Endothelial cell (in vitro differentiated cells): ENCODE results near the gene MORC1. TPM values are rescaled to one million over a fixed set of nuclear protein-coding genes. Genes with fewer than 3 reads are reported as not detected.

ENCODE experiments used
- DNase-seq: peaks from one replicate; pipeline ENCODE4 v3.0.0; 2021; ENCODE audit warnings: low spot score
- H3K27ac Mint-ChIP-seq: one replicate; pipeline ENCODE4 v1.8.0; 2021; ENCODE audit warnings: mixed read lengths, inconsistent platforms; ENCODE audit not compliant: unreplicated experiment
- H3K27me3 Mint-ChIP-seq: one replicate; pipeline ENCODE4 v1.8.0; 2021; ENCODE audit warnings: mild to moderate bottlenecking, moderate library complexity, mixed read lengths, inconsistent platforms; ENCODE audit not compliant: unreplicated experiment
- H3K36me3 Mint-ChIP-seq: one replicate; pipeline ENCODE4 v1.8.0; 2021; ENCODE audit warnings: mild to moderate bottlenecking, low read depth, mixed read lengths, inconsistent platforms; ENCODE audit not compliant: unreplicated experiment
- H3K4me1 Mint-ChIP-seq: one replicate; pipeline ENCODE4 v1.8.0; 2021; ENCODE audit warnings: mild to moderate bottlenecking, mixed read lengths, inconsistent platforms; ENCODE audit not compliant: unreplicated experiment
- H3K4me3 Mint-ChIP-seq: one replicate; pipeline ENCODE4 v1.8.0; 2021; ENCODE audit warnings: mild to moderate bottlenecking, mixed read lengths, inconsistent platforms; ENCODE audit not compliant: unreplicated experiment
- H3K9me3 Mint-ChIP-seq: one replicate; pipeline ENCODE4 v1.8.0; 2021; ENCODE audit warnings: mixed read lengths, inconsistent platforms; ENCODE audit not compliant: unreplicated experiment
- total RNA-seq: library from RNA; stranded (reverse); fragmentation: NEBNext Ultra II Directional; extraction: Animal tissue kit (Norgen Biotek cat#: 25700); gene quantifications from one replicate; pipeline ENCODE4 v1.2.1, GENCODE V29; 2021; ENCODE audit not compliant: unreplicated experiment
- TF ChIP-seq, protein P1 (sequence below): fragments of 200-600 bp; sonication (generic); IDR thresholded peaks from one replicate; pipeline ENCODE4 v1.5.0; 2021; ENCODE audit warnings: antibody characterized with exemption; ENCODE audit not compliant: unreplicated experiment

Gene MORC1
- total RNA-seq, 1 donor from 2014 or later, result 0.10 TPM

DNA sequence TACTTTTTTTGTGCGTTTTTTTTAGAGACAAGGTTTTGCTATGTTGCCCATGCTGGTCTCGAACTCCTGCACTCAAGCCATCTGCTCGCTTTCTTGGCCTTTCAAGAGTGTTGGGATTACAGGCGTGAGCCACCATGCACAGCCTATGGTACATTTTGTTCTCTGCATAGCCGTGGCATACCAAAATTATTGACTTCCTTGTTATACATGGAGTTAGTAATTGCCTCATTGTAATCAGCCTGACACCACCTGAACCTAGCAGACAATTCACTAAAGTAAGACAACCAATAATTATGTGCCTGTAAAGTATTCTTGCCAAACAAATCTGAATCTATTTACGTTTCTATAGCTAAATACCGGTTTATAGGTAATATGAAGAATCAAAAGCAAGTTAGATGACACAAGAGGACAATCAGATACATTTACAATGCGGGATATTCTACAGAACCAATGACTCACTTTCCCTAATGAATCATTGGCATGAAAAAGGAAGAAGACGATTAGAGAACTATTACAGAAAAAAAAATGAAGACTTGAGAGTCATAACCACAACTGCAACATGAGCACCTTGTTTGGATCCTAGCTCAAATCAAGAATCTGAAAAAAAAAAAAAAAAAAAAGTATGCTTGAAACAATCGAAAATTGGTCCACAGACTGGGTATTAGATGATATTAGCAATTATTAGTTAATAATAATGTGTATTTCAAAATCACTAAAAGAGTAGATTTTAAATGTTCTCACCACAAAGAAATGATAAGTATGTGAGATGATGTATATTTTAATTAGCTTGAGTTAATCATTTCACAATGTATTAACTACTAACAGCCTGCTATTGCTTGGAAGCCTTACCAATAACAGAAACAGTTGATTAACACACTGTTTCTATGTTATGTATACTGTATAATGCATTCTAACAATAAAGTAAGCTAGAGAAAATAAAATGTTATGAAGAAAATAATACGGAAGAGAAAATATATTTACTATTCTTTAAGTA, 171.3 kb downstream of the MORC1 start:
- Mint-ChIP-seq H3K36me3 (no peaks in the 10 kb centered on the region), H3K27me3 (peaks cover 1% of the 10 kb centered on the region)

DNA sequence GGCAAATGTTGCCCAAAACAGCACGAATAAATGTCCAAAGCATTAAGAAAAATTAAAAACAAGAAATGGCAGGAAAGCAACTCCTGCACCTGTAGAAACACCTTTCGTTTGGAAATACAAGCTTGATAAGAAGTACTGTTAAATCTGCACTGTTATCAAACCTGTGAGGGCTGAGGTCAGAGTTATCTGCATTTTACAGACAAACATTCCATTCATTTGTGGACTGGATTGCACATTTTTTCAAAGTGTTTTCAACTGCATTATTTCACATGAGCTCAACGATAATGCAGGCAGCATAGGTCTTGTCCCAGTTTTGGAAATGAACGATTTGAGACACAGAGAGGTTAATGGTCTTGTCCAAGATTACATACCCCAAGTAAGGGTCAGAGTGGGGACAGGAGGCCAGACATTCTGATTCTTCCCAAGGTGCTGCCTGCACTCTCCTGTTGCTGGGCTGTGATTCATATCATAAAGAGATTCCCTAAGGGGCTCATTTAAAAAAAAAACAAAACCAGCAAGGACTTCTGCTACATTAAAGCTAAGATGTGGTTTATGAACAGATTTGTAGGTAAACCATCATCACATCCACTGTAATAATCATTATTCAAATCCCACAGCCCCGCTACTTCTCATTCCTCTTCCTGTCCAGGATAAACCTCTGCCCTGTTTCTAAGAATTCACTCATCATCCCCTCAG, 177.2 kb downstream of the MORC1 start:
- H3K9me3 Mint-ChIP-seq, result no peaks in the 10 kb centered on the region
- no peaks in the 10 kb centered on the region for H3K36me3 Mint-ChIP-seq
- H3K4me3 Mint-ChIP-seq, result no peak overlapping the region

More for the DNA sequence above, 171.3 kb downstream of the MORC1 start:
- Mint-ChIP-seq H3K4me1 (no peaks in the 10 kb centered on the region), H3K27ac (no peak overlapping the region), H3K9me3 (no peaks in the 10 kb centered on the region), H3K4me3 (no peak overlapping the region)
- TF ChIP-seq, protein P1, sequence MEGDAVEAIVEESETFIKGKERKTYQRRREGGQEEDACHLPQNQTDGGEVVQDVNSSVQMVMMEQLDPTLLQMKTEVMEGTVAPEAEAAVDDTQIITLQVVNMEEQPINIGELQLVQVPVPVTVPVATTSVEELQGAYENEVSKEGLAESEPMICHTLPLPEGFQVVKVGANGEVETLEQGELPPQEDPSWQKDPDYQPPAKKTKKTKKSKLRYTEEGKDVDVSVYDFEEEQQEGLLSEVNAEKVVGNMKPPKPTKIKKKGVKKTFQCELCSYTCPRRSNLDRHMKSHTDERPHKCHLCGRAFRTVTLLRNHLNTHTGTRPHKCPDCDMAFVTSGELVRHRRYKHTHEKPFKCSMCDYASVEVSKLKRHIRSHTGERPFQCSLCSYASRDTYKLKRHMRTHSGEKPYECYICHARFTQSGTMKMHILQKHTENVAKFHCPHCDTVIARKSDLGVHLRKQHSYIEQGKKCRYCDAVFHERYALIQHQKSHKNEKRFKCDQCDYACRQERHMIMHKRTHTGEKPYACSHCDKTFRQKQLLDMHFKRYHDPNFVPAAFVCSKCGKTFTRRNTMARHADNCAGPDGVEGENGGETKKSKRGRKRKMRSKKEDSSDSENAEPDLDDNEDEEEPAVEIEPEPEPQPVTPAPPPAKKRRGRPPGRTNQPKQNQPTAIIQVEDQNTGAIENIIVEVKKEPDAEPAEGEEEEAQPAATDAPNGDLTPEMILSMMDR, result no peak
- no peak for DNase-seq

DNA sequence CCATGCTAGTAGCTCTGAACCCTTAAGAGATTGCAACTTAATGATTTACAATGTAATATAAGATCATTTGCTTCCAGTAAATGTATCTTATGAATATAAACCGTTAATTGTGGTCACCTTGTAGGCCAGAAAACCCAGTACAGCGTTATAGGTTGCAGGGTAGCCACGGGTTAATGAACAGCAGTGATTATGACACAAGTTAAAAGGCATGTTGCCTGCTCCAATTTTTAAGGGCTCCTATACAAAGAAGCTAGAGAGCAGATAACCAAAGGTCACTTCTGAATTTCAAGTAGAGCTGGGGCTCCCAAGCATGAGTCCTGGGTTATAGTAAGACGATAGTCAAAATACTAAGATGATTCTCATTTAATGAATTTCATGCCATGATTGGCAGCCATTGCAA, 177.8 kb downstream of the MORC1 start:
- DNase-seq, result no peak
- H3K4me3 Mint-ChIP-seq, result no peak overlapping the region
- H3K27me3 Mint-ChIP-seq, result peaks cover 1% of the 10 kb centered on the region
- H3K4me1 Mint-ChIP-seq, result no peaks in the 10 kb centered on the region
- no peaks in the 10 kb centered on the region for H3K36me3 Mint-ChIP-seq
- H3K27ac Mint-ChIP-seq, result no peak overlapping the region
- H3K9me3 Mint-ChIP-seq, result no peaks in the 10 kb centered on the region
- TF ChIP-seq, protein P1, result no peak

More for the DNA sequence above, 177.2 kb downstream of the MORC1 start:
- Mint-ChIP-seq H3K27me3 (peaks cover 1% of the 10 kb centered on the region), H3K27ac (no peak overlapping the region), H3K4me1 (no peaks in the 10 kb centered on the region)
- no peak for DNase-seq
- TF ChIP-seq, protein P1, result no peak

DNA sequence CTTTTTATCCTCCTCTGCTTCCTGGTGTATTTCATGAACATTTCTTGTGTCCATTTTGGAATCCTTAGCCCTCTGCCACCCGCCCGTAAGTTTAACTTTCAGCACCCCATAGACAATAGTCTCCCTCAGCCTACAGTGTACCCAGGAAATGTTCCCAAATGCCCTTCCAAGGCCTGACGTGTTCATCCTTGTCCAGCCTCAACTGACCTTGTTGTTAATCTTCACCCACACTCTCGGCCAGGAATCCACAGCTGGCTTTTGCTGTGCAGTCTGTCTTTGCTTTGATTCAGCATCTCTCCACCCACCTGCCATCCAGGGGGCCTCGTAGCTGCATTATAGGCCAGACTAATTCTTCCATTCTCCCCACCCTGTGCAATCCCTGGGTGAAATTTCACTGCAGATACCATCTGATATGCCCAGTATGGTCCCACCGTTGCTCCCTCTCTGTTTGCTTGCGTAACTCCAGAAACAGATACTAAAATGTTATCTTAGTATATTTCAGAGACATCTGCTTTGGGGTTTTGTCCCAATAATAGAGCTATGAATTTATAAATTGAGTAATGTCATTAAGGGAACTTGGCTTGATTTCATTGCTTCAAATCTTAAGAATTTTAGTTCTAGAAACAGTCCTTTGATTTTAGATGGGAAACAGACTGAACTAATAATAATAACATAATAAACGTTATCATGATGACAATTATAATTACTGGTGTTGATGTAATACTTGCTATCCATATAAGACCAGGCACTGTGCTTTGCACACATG, 180.8 kb downstream of the MORC1 start:
- no peak overlapping the region for H3K4me3 Mint-ChIP-seq
- TF ChIP-seq, protein P1, result no peak
- H3K9me3 Mint-ChIP-seq, result no peaks in the 10 kb centered on the region
- H3K4me1 Mint-ChIP-seq, result no peaks in the 10 kb centered on the region
- H3K27me3 Mint-ChIP-seq, result no peaks in the 10 kb centered on the region
- no peaks in the 10 kb centered on the region for H3K36me3 Mint-ChIP-seq
- DNase-seq, result no peak
- H3K27ac Mint-ChIP-seq, result no peak overlapping the region
